ENCODE data around the gene TOR1AIP1. TPM values are rescaled to one million over a fixed set of nuclear protein-coding genes. Genes with fewer than 3 reads are reported as not detected.
"Not testable (repeated sequence)": the region's sequence is repeated elsewhere in the genome, so short reads cannot be mapped to it uniquely, and the experiment has no call there.

TOR1AIP1 gene
- total RNA-seq, 1 donor, result 77.5 TPM

DNA sequence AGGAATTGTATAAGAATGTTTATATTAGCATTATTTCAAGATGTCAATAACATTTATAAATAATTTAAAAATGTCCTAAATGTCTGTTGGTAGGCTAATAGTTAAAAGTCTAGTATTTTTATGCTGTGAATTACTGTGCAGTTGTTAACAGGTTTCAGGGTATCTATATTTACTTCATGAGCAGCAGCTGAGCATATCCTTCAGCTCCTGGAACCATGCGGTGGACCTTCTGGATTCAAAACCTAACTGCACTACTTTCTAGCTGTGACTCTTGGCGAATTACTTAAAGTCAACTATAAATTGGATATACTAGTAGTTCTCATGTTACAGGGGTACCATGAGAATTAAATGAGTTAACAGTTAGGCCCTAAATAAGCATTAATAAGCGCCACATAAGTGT lies 76.3 kb downstream of the TOR1AIP1 start:
- TF ChIP-seq, protein P1, sequence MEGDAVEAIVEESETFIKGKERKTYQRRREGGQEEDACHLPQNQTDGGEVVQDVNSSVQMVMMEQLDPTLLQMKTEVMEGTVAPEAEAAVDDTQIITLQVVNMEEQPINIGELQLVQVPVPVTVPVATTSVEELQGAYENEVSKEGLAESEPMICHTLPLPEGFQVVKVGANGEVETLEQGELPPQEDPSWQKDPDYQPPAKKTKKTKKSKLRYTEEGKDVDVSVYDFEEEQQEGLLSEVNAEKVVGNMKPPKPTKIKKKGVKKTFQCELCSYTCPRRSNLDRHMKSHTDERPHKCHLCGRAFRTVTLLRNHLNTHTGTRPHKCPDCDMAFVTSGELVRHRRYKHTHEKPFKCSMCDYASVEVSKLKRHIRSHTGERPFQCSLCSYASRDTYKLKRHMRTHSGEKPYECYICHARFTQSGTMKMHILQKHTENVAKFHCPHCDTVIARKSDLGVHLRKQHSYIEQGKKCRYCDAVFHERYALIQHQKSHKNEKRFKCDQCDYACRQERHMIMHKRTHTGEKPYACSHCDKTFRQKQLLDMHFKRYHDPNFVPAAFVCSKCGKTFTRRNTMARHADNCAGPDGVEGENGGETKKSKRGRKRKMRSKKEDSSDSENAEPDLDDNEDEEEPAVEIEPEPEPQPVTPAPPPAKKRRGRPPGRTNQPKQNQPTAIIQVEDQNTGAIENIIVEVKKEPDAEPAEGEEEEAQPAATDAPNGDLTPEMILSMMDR (IDR thresholded peaks at IDR 0.05; ENCODE audit: insufficient read depth, low read length), result no peak
- H3K4me3 ChIP-seq (ENCODE audit: low read depth, low read length), result no peak overlapping the region
- DNase-seq (ENCODE audit: low read depth), result no peak

DNA sequence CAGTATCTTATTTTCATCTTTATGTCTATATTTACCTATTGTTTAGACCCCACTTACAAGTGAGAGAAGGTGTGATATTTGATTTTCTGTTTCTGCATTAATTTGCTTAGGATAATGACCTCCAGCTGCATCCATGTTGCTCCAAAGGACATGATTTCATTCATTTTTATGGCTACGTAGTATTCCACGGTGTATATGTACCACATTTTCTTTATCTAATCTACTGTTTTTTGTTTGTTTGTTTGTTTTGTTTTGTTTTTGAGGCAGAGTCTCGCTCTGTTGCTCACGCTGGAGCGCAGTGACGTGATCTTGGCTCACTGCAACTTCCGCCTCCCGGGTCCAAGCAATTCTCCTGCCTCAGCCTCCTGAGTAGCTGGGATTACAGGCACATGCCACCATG lies 80.1 kb downstream of the TOR1AIP1 start:
- DNase-seq (ENCODE audit: low read depth); H3K4me3 ChIP-seq (ENCODE audit: low read depth, low read length): not testable (repeated sequence)

DNA sequence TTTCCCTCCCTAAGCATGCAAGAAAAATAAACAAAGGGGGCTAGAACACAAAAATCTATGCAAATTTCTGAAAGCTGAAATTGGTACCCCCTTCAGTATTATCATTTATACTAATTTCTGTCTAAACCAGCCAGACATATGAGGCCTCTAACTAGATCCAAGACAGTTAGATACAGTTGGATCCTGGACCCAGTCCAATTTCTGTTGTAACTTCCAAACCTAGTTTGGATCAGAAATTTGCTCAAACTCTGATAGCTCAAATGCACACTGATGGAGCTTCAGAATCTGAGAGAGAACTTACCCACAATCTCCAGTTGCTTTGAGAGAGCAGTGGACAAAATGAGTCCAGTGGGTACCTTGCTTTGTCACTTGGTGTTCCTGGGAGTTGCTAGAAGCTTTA lies 84.5 kb downstream of the TOR1AIP1 start:
- TF ChIP-seq, protein P1 (IDR thresholded peaks at IDR 0.05; ENCODE audit: insufficient read depth, low read length), result no peak
- no peak overlapping the region for H3K4me3 ChIP-seq (ENCODE audit: low read depth, low read length)
- DNase-seq (ENCODE audit: low read depth), result peak; percentile 46

DNA sequence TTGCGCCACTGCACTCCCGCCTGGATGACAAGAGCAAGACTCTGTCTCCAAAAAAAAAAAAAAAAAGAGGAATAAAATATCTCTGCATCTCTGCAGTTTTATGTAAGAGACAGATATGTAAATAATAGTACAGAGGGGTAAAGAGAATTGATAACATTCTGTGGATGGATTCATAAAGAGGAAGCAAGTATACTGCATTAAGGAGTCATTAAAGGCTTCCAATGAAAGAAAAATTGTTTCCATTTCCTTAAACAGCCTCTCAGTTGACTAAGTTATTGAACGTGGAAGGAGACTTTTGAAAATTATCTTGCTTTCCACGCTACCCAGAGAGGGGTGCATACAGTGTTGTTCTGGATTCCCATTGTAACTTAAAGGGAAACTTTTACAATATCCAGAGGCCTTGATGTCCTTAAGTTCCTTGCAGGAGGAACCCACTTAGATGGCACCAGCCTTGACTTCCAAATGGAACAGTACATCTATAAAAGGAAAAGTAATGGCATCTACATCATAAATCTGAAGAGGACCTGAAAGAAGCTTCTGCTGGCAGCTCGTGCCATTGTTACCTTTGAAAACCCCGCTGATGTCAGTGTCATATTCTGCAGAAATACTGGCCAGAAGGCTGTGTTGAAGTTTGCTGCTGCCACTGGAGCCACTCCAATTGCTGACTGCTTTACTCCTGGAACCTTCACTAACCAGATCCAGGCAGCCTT lies 86.4 kb downstream of the TOR1AIP1 start:
- TF ChIP-seq, protein P1 (IDR thresholded peaks at IDR 0.05; ENCODE audit: insufficient read depth, low read length), result no peak
- no peak for DNase-seq (ENCODE audit: low read depth)
- H3K4me3 ChIP-seq (ENCODE audit: low read depth, low read length), result no peak overlapping the region

DNA sequence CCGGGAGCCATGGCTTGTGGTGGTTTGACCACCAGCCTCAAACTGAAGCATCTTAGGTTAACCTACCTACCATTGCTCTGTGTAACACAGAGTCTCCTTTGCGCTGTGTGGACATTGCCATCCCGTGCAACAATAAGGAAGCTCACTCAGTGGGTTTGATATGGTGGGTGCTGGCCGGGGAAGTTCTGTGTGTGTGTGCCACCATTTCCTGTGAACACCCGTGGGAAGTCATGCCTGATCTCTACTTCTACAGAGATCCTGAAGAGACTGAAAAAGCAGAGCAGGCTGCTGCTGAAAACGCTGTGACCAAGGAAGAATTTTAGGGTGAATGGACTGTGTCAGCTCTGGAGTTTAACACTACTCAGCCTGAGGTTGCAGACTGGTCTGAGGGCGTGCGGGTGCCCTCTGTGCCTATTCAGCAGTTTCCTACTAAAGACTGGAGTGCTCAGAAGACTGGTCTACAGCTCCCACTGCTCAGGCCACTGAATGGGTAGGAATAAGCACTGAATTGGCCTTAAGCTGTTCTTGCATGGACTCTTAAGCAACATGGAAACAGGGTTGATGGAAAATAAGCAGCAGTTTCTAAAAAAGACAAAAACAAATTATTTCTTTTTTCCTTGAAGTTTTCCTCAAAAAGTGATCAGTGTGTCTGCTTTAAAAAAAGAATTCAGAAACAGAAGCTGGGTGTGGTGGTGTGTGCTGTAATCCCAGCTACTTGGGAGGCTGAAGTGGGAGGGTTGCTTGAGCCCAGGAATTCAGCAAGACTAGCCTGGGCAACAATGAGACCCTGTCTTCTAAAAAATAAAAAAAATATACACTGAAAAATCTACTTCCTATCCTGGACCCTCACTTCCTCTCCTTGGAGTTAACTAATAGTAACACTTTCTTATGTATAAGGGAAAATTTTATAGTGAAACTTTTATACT lies 87.2 kb downstream of the TOR1AIP1 start:
- TF ChIP-seq, protein P1 (IDR thresholded peaks at IDR 0.05; ENCODE audit: insufficient read depth, low read length), result no peak
- no peak overlapping the region for H3K4me3 ChIP-seq (ENCODE audit: low read depth, low read length)
- no peak for DNase-seq (ENCODE audit: low read depth)

Other genes with a start within 250 kb of the TOR1AIP1 start
- gene FAM163A, start 139.0 kb upstream of the TOR1AIP1 start, total RNA-seq (ENCODE audit: low replicate concordance), result not detected in 2 replicates
- 105 and 141 TPM in 2 replicates for gene TOR1AIP2, start 4.5 kb upstream of the TOR1AIP1 start, total RNA-seq (ENCODE audit: low replicate concordance)
- gene CEP350, start 72.5 kb downstream of the TOR1AIP1 start, total RNA-seq (ENCODE audit: low replicate concordance), result 57.9 and 115 TPM in 2 replicates